Activated gamma-delta T cell (primary cell): ENCODE measurements around the gene HOXB5.
A peak's percentile ranks its signal among the peaks of the same experiment; 100 is the strongest.

Source experiments
- DNase-seq: peaks from one replicate; lab custom pipeline; 2025; lab: John Stamatoyannopoulos, UW

HOXB5 gene

DNA sequence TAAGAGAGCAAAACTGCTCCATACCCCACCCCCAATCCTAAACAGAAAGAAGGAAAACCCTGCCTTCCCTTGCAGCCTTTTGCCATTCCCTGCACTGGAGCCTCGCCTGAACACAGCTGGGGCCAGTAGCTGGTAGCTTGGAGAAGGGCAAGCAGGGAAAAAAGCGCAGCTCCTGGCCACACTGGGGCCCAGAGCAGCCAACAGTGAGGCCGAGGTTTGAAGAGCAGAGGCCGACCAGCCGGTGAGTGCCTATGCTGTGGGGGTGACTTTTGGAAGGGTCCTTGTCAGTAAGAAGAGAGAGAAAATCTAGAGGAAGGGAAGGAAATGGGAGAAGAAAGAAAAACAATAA is 35.8 kb upstream of the HOXB5 start:
- DNase-seq, result no peak

DNA sequence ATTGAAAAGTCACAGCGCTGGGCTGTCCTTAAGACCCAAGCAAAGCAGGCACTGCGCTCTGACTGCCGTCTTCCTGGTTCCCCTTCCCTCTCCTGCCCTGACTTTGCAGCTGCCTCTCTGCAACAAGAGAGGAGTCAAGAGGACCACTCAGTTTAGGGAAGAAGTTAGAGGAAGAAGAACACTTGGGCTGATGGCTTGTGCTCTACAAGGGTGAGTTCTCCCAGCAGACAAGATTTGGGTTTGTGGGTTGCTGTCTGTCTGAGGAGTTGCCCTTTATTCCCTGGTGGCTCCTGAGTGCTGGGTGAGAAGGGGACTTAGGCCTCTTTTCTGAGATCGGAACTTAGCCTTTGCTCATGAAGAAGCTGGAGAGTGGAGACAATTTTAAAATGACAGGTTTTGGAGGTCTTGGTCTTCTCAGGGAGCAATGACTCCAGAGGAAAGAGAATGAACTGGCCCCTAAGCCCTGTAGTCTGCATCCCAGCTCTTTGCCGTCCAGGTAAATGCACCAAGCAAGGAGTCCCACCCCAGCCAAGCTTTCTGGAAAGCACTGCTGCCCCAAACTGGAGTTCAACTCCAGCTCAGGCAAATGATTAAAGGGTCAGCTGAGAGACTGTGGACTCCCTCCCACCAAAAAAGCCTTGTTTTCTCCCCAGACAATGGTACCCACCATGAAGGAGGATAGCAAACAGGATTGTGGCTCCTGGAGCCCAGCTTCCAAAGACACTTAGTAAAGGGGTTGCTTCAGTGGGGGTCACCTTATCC is 35.3 kb upstream of the HOXB5 start:
- no peak for DNase-seq

DNA sequence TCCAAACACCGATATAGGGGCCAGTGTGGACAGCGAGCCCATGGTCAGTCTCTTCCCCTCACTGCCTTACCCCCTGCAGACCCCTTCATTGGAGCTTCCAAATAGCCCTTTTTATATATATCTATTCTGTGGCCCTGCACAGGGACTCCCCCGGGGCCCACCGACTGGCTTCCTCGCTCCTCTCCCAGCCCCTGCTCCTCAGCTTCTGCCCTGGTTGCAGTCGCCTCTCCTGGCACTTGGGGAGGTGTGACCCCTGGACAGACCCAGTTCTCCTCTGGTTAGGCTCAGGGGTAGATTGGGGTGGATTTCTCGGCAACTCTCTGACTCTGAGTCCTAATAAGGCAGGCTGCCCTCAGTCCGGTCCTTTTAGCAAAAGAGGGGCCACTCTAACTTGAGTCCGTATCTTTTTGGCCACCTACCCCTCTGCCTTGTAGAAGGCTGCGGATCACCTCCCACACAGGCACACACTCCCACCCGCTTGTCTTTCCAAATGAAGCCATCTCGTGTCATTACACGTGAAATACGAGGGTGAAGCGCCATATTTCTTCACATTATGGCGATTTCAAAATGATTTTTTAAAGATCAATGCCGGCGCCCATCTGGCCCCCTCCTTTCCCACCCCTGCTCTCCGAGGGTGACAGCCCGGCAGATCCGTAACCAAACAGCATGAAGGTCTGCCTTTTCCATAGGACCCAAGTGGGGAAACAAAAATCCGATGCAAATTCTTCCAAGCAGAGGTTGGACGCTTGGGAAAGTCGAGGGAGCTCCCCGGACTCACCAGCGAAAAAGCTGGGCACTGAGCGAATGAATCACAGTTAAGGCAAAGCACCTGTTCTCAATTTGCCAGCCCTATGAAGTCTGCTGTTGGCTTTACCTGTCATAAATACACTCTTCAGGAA is 34.3 kb upstream of the HOXB5 start:
- DNase-seq, result no peak

DNA sequence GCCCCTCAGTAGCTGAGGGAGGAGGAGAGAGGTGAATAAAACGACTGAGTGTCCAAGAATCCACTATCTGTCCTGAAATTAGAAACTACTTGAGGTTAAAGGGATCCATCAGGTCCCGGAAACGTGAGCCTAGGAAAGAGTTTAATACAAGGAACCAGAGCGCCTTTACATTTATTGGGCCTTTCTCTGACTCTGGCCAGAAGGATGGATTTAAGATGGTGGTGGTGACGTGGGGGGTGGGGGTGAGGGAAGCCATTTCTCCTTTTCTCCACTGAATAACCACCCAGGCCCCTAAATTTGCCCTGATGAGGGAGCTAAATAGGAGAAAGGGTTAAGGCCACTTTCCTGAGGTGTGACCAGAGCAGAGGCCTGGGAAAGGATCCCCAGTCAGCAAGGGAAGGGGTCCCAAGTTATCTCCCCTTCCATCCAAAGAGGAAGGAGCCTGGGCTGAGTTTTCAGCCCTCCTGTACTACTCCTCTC is 33.6 kb upstream of the HOXB5 start:
- no peak for DNase-seq

DNA sequence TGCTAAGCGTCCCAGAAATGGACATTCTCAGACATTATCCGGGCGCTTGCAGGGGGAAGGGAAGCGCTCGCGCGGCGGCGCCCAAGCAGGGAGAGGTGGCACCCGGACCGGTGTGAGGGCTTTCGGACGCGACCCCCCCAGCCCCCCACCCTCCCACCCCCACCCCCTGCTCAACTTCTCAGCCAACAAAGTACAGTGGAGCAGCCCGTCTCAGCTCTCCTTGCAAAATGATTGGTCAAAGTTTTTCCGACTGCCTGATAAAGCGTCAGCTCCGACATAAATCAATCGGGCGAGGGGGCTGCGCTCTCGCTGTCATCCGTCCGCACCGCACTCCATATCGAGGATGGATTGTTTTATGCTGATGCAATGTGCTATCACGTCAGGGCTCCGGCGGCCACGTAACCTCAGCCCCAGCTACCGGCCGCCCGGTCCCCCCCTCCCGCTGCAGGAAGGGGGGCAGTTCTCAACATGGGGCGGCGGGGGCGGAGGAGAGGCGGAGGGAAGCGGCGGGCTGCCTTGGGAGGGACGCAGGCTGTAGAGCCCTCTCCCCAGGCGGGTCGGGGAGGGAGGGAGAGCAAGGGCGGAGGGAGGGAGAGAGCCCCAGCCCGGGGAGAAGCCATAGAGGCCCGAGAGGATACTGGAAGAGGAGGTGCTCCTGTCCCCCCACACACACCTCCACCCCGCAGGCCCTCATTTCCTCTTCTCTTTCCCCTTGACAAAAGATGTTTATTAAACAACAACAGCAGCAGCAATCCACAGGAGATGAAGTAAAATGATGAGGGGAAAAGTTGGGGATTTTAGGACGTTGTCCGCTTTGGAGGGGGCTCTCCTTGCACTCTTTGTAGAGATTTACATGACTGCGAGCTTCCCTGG is 32.9 kb upstream of the HOXB5 start, which contains the start of gene HOXB9:
Gene HOXB9, minus strand, starts transcription at position 114 of the 873 bp plus-strand sequence. Its CDS starts 89 bp downstream, at position 25.
- DNase-seq, result peak; percentile 43

DNA sequence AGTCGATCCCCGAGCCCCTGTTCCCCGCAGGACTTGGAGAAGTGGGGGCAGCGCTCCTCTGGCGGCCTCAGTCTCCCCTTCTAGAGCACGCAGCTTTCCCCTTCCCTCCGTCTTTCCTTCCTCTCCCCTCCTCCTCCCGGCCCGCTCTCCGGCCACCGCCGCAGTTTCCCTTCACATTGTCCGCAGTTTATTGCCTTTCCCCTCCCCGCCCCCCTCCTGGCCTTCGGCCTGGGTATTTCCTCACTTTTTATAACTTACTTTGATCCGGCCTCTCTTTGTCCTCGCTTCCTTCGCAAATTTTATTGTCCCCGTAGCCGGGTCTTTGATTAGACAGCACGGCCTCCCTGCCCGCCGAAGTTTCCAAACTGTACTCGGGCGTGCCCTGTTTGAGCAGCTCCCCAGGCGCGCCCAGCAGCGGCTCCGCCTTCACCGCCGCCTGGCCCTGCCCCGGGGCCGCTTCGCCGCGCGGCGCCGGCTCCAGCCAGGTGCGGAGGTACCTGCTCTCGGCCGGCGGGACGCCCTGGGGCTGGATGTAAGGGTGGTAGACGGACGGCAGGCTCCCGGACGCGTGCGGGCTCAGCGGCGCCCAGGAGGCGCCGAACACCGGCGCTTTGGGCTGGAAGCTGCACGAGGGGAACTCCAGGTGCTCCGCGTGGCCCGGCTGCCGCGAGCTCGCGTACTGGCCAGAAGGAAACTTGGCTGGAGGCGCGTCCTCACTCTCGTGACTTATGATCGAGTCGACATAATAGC is 32.1 kb upstream of the HOXB5 start:
- DNase-seq, result peak; percentile 41

DNA sequence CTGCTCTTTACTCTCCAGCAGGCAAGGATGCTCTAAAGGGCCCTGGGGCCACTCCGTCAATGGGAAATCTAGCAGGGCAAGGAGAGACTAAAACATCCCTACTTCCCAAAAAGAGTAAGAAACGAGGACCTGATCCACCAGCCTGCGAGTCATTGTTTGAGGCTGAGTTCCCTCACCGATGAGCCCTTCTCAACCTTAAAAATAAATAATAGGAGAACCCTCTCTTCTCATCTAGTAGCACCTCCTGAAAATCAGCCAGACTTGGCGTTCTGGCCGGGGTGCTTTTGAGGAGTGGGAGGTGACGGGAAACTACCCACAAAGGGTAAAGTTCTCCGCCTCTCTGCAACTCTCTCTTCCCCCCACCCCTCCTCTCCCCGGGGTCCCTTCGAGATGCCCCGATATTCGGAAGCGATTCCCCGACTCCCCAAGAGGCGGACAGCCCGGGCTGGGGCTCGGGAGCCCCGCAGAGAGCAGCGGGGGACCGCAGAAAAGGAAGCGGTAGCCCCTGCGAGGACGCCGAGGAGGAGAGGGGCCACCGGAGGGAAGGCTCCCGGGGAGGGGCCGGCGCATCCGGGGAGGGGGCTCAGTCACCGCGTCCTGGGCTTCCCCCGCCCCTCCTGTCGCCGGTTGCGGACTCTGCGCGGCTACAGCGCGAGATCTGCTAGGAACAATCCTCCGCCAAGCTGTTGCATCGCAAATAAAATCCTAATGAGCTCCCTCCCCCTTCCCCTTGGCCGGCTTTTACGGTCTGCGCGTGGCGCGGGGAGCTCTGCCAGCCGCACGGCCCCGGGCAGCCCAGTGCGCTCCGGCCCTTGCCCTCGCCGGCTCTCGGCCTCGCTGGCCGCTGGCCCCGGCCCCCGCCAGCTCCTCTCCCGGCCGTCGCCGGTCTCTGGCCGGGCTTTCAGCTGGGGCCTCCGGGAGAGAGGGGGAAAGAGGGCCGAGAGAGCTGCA is 31.2 kb upstream of the HOXB5 start:
- peak; percentile 35 for DNase-seq

- DNase-seq, result no peak
Observed at GRCh38 chr17:48624118-48624517, 30.5 kb upstream of the HOXB5 start.

- no peak for DNase-seq
Observed at GRCh38 chr17:48623583-48623982, 30.0 kb upstream of the HOXB5 start.

DNA sequence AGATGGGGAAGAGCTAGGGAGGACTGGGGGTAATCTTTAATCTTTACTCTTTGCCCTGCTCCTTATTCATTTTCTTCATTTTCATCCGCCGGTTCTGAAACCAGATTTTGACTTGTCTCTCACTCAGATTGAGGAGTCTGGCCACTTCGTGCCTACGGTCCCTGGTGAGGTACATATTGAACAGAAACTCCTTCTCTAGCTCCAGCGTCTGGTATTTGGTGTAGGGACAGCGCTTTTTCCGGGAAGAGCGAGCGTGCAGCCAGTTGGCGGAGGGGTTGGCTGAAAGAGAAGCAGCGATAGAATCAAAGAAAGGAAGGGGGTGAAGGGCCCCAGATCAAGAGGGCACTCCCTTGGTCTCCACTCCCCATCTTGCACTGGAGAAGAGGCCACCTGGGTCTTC is 29.3 kb upstream of the HOXB5 start:
- DNase-seq, result no peak

- no peak for DNase-seq
Observed at GRCh38 chr17:48621410-48622392, 28.1 kb upstream of the HOXB5 start.

DNA sequence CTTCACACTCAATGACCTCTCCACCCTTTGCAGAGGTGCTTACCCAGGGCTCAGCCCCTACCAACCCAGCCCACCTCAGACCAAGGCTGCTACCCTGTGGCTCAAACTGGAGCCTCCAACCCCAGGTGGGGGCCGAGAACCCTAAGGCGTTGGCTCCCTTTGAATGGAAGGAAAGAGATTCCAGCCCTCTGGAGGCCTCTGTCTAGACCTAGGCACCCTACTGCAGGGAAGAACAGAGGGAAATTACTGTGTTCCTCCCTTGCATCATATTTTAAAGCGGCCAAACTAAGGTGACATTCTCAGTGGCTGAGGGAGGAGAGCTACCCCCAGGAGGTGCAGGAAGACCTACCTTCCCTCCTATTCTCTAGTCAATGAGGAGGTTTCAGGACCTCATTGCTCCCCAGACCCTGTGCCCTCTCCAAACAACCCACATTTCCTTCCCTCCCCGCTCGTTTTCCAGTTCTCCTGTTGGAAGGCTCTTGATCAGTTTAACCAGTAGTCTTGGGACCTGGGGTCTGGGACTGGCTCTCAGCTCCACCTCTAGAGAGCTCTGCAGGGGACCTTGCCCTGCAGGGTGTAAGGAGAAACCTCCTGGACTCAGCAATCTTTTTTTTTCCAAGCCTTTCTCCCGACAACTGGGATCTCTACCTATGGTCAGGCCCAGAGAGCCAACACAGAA is 27.0 kb upstream of the HOXB5 start:
- no peak for DNase-seq

DNA sequence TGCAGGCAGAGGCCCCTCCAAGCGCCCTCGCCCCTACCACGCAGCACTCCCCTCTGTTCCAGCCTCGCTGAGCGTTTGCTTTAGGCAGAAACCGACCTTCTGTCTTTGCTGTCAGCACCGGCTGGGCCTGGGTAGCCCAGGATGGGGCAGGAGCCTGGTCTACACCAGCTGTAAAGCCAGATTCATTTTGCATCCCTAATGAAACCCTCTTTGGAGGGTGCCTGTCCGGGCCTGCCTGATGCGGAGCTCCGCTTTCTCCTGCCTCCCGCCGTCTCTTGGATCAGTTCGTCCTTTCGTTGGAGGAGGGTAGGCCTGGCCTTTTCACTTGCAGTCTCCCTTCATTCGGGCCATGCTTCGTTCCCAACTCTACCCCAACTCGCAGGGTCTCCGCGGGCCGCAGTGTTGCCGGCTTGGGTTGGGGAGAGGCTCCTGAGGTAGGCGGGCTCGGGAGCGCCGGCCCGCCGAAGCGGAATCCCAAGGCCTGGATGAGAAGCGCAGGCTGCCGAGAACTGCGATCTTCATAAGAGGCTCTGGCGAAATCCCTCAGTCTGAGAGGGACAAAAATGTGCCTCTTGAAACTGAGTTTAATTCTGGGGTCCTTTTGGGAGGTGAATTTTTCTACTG is 26.4 kb upstream of the HOXB5 start:
- no peak for DNase-seq

- DNase-seq, result peak; percentile 48
Observed at GRCh38 chr17:48618256-48618896, 24.8 kb upstream of the HOXB5 start.

- no peak for DNase-seq
Observed at GRCh38 chr17:48617471-48618255, 24.1 kb upstream of the HOXB5 start.

- no peak for DNase-seq
Observed at GRCh38 chr17:48616717-48617470, 23.3 kb upstream of the HOXB5 start.
